Epithelial cell of proximal tubule (primary cell): ENCODE data around the gene MRI1. TPM values are rescaled to one million over a fixed set of nuclear protein-coding genes. Genes with fewer than 3 reads are reported as not detected.
A peak's percentile ranks its signal among the peaks of the same experiment; 100 is the strongest.

ENCODE experiments used
- DNase-seq: peaks from one replicate; pipeline ENCODE4 v3.0.0-alpha.2; 2011; ENCODE audit warnings: low read depth
- H3K4me3 ChIP-seq: 2 replicates; pipeline ENCODE4 v1.5.1; 2011; ENCODE audit warnings: low read depth, mild to moderate bottlenecking, low read length
- CTCF ChIP-seq: conservative IDR thresholded peaks from 2 replicates; pipeline ENCODE4 v1.5.1; 2012; ENCODE audit warnings: low read depth, mild to moderate bottlenecking, low read length
- total RNA-seq: library from RNA; depleted of rRNA; stranded (reverse); fragments of >200 nt; gene quantifications from 2 replicates; pipeline ENCODE4 v1.2.3, GENCODE V29; 2015

Gene MRI1
- total RNA-seq, 1 donor from 2014 or later, result 63.0 TPM

GRCh38 chr19:13799669-13800068 lies 35.3 kb downstream of the MRI1 start:
- H3K4me3 ChIP-seq, result no peak overlapping the region
- TF ChIP-seq CTCF, result no peak
- DNase-seq, result no peak

DNA sequence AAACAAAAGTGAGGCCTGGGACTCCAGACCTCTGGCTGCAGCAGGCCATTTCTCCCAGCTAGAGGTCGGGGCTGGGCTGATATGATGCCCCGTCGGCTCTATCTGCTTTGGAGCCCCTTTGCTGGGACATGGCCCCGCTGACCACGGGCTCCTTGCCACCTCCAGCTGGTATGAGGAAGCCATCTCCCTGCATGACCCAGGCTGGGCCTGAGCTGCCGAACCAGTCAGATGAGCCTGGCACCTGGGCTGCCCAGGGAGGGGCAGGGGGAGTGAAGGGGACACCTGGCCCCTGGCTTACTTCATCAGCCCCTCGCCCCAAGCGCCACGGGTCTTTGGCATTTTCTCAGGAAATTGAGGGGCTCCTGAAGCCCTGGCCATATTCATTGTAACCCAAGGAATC lies 38.7 kb downstream of the MRI1 start:
- TF ChIP-seq CTCF, result no peak
- DNase-seq, result no peak

GRCh38 chr19:13804830-13805683 lies 40.7 kb downstream of the MRI1 start:
- peak; percentile 27 for TF ChIP-seq CTCF
- no peak for DNase-seq
- H3K4me3 ChIP-seq, result no peak overlapping the region

More for the DNA sequence above, 38.7 kb downstream of the MRI1 start:
- no peak overlapping the region for H3K4me3 ChIP-seq

DNA sequence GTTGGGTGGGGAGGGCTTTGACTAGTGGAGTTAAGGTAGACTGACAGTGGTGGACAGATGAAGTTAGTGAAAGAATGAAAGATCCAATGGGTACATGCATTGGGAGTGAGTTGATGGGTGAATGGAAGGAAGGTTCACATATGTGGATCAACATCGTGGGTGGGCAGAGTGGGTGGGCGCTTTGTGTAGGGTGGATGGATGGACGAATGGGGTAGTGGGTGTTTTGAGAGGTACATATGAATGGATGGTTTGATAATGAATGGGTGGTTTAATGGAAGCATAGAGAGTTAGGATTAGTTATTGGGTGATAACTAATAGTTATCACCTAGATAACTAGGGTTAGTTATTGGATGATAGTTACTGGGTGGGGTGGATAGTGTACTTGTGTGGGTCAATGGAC lies 42.4 kb downstream of the MRI1 start:
- no peak overlapping the region for H3K4me3 ChIP-seq
- no peak for DNase-seq
- TF ChIP-seq CTCF, result no peak

DNA sequence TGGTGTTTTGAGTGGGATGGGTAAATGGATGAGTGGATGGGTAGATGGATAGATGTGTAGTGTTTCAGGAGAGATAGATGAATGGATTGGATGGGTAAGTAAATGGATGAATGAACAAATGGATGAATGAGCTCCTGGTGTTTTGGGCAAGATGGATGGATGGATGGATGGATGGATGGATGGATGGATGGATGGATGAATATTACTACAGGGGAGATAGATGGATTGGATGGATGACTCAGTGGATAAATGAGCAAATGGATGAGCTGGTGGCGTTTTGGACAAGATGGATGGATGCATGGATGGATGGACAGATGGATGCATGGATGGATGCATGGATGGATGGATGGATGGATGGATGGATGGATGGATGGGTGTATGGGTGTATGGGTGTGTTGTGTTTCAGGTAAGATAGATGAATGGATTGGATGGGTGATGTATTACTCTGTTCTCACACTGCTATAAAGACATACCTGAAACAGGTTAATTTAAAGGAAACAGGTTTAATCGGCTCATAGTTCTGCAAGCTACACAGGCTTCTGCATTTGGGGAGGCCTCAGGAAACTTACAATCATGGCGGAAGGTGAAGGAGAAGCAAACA lies 43.2 kb downstream of the MRI1 start:
- no peak overlapping the region for H3K4me3 ChIP-seq
- no peak for TF ChIP-seq CTCF
- no peak for DNase-seq

- no peak overlapping the region for H3K4me3 ChIP-seq
- no peak for TF ChIP-seq CTCF
- no peak for DNase-seq
Measured at GRCh38 chr19:13808856-13809255, 44.5 kb downstream of the MRI1 start.
